Fibroblast of lung (primary cell): ENCODE data around the gene INVS.

ENCODE experiments used
- CTCF ChIP-seq, 2 donors: IDR thresholded peaks in 1 of 2; conservative IDR thresholded peaks in 1 of 2; 1 replicate in 1 of 2; 2 replicates in 1 of 2; pipeline ENCODE4 v1.5.1; 2011 to 2012; ENCODE audit warnings: low read length in 2 of 2, control low read depth in 1 of 2, inconsistent platforms in 1 of 2, low read depth in 1 of 2, mild to moderate bottlenecking in 1 of 2
- EZH2 ChIP-seq: IDR thresholded peaks from 2 replicates; pipeline ENCODE4 v1.5.1; 2012; ENCODE audit warnings: low read length, control low read depth, mild to moderate bottlenecking; ENCODE audit errors: missing control alignments

- TF ChIP-seq CTCF (conservative IDR thresholded peaks at IDR 0.05 in 1 of 2, IDR thresholded peaks at IDR 0.05 in 1 of 2; ENCODE audit: low read depth in 1 of 2, low read length in 2 of 2): no peak
- TF ChIP-seq EZH2: no peak
These were observed 14.3 kb upstream of the INVS start for GRCh38 chr9:100084734-100085133.
